ENCODE results near the gene PPARG. TPM values are rescaled to one million over a fixed set of nuclear protein-coding genes. Genes with fewer than 3 reads are reported as not detected.

The PPARG gene
- total RNA-seq, 1 experiment from 2014 or later: 7.8 TPM

DNA sequence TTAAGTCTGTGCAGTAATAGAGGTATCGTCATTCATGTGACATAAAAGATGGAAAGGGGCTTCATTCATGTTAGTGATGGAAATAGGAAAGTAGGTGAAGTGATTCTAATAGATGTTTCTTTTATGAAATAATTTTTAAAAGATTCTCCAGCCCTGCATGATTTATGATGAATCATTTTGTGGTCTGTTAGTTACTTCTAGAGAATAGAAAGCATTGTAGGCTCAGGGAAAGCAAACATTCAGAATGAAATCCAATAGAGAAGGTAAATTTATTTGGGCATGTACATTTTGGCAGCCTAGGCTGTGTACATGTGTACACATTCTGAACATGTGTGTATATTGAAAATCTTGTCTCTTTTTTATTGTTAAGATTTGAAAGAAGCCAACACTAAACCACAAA is 23.1 kb downstream of the PPARG start:
- DNase-seq (ENCODE audit: low read depth): no peak

GRCh38 chr3:12313519-12313918 is 24.6 kb downstream of the PPARG start:
- DNase-seq (ENCODE audit: low read depth): no peak

GRCh38 chr3:12316253-12316652 is 27.4 kb downstream of the PPARG start:
- no peak for DNase-seq (ENCODE audit: low read depth)

DNA sequence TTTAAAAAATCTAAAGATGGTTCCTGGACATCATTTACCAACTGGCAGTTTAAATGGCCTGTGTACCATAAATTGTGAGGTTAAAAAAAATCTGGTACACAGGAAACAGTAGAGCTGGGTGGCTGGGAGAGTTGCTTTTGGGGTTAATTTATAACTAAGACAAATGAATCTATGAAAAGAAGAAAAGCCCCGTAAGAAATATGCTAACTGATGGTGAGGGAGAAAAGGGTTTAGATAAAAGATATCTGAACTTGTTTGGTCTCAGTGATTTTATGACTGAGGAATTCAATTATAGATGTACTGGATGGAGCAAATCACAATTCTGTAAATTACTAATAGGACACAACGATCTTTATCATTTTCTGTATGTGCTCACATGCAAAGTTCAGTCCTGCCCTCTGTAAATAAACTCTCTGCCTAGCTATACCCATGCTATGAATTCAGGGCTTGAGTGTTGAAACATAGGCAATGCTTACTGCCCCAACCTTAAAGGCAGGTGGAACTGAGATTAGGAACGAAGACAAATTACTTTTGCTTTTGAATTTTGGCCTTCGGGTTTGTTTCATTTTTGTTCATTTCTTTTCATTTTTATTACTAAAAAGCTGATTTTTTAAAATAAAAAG is 28.0 kb downstream of the PPARG start:
- no peak for DNase-seq (ENCODE audit: low read depth)

DNA sequence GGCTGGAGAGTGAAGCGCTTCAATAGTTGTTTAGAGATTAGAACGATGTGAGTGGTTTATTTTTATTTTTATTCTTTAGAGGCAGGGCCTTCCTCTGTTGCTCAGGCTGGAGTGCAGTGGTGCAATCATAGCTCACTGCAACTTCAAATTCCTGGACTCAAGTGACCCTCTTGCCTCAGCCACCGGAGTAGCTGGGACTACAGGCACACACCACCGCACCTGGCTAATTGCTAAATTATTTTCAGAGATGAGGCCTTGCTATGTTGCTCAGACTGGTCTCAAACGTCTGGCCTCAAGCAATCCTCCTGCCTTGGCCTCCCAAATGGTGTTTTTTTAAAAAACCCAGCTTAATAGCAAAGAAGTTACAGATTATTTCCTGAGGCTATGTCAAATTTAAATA is 29.0 kb downstream of the PPARG start:
- no peak for DNase-seq (ENCODE audit: low read depth)

DNA sequence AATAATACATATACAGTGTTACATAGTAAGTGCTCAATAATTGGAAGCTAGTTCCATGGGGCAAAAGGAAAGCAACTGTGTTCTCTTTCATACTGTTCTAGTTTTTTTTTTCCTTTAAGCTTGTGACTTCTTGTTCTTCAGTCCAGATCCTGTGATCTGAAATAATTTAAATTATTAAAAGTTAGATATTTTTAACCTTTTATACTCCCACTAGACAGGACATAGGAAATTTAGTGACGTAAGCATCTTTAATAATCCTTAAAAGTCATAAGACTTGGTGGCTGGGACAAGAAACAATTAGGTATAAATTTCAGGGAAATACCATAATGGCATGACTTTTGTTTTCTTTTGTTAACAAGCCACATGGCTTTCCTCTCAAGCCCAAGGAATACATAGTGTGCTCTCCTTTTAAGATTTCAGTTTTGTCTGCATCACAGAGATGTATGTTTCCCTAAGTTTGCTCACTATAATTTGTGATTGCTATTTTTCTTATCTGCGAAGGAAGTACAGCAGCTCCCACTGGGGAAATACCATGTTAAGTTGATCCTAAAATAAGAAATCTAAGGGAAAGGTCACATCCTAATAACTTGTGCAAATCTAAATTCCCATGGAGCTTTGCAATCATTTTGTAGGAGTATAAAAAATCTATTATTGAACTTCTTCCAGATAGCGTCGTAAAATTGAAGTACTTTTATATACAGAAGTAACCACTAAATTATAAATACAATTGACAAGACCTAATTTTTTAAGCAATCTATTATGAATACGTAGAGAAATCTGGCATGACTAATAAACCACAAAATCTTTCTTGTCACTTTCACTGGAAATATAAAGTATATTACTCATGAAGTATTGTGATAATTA is 30.1 kb downstream of the PPARG start:
- no peak for DNase-seq (ENCODE audit: low read depth)

GRCh38 chr3:12321015-12321414 is 32.1 kb downstream of the PPARG start:
- DNase-seq (ENCODE audit: low read depth): no peak

- DNase-seq (ENCODE audit: low read depth): no peak
These were observed 34.4 kb downstream of the PPARG start for GRCh38 chr3:12323237-12323636.

- DNase-seq (ENCODE audit: low read depth): no peak
These were observed 37.0 kb downstream of the PPARG start for GRCh38 chr3:12325586-12326515.

DNA sequence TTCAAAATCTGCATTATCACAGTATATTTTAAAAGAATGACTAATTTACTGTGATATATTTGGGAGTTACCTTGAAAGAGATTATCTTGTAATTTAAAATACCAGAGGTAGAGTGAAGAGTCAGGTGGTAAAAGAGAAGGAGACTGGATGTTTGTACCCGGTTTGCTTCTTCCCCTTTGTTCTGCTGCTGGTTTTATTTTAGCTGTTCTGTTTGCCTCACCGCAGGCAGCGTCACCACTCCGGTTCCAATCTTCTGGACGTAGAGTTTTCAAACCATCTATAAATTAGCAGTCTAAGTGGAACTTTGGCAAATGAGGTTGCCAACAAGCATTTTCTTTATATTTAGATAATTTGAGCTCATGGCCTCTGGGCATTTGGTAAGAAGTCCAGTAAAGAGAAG is 38.2 kb downstream of the PPARG start:
- no peak for DNase-seq (ENCODE audit: low read depth)

- DNase-seq (ENCODE audit: low read depth): no peak
These were observed 39.4 kb downstream of the PPARG start for GRCh38 chr3:12328132-12328836.

- no peak for DNase-seq (ENCODE audit: low read depth)
These were observed 40.1 kb downstream of the PPARG start for GRCh38 chr3:12328837-12329462.

DNA sequence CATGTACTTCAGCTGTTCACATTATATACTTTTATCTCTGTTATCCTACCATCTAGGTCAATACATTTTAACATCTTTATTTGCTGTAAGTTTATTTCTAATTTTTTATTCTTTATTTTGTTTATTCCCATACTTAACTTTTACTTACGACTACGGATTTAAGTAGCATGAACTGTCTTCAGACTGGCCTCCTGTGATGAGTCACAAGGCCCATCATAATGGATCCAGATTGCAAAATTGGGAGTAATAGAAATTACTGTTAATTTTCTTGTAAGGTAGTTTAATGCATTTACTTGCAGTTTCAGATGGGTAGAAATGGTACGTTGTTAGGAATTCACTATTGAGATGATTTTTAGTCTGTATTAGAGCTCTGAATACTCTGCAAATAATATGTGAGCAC is 45.9 kb downstream of the PPARG start:
- no peak for DNase-seq (ENCODE audit: low read depth)

DNA sequence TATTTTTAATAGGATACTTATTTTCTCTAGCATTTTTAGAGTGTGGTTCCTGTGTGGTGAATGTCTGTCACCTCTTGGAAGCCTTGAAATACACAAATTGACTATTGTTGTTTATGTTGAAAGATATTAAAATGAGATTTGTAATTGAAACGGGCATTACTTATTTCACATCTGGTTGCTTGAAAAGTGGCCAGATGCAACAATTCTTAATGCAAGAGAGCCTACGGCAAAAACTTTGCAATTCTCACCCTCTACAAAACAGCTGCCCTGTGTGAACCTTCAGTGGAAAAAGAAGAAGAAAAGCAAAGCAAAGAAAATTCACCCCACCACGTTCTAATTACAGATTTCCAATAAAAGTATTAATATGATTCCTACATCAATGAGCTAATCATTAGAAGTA is 46.6 kb downstream of the PPARG start:
- DNase-seq (ENCODE audit: low read depth): no peak

GRCh38 chr3:12336099-12336498 is 47.2 kb downstream of the PPARG start:
- peak; percentile 19 for DNase-seq (ENCODE audit: low read depth)

- no peak for DNase-seq (ENCODE audit: low read depth)
These were observed 50.0 kb downstream of the PPARG start for GRCh38 chr3:12338595-12339546.

- DNase-seq (ENCODE audit: low read depth): no peak
These were observed 51.0 kb downstream of the PPARG start for GRCh38 chr3:12339701-12340480.

- DNase-seq (ENCODE audit: low read depth): no peak
These were observed 51.6 kb downstream of the PPARG start for GRCh38 chr3:12340506-12340905.

- no peak for DNase-seq (ENCODE audit: low read depth)
These were observed 53.3 kb downstream of the PPARG start for GRCh38 chr3:12342151-12342550.
